ENCODE results near the gene CENPV.
"Not testable (repeated sequence)": the region's sequence is repeated elsewhere in the genome, so short reads cannot be mapped to it uniquely, and the experiment has no call there.

The CENPV gene

GRCh38 chr17:16353317-16354174 lies at the start of gene CENPV:
TSS of gene CENPV (minus strand) at chr17:16353469. CDS start at chr17:16353436, 33 bp downstream.
- peak within 1 kb of the TSS; percentile 59 for H3K4me3 ChIP-seq (ENCODE audit: low read depth, low read length)
- DNase-seq (ENCODE audit: low read depth): no peak
- peak; percentile 41; the same call in 1 of the 2 replicates for TF ChIP-seq CTCF (IDR thresholded peaks at IDR 0.05; ENCODE audit: control insufficient read depth, extremely low read depth, insufficient read depth)

- no peak for DNase-seq (ENCODE audit: low read depth)
Measured at GRCh38 chr17:16398270-16399267, 45.3 kb upstream of the CENPV start.

GRCh38 chr17:16396693-16397092 lies 43.4 kb upstream of the CENPV start:
- H3K4me3 ChIP-seq (ENCODE audit: low read depth, low read length); DNase-seq (ENCODE audit: low read depth): not testable (repeated sequence)

More at GRCh38 chr17:16398270-16399267, 45.3 kb upstream of the CENPV start:
- no peak overlapping the region for H3K4me3 ChIP-seq (ENCODE audit: low read depth, low read length)
- no peak for TF ChIP-seq CTCF (IDR thresholded peaks at IDR 0.05; ENCODE audit: control insufficient read depth, extremely low read depth, insufficient read depth)

GRCh38 chr17:16395887-16396286 lies 42.6 kb upstream of the CENPV start:
- H3K4me3 ChIP-seq (ENCODE audit: low read depth, low read length); DNase-seq (ENCODE audit: low read depth): not testable (repeated sequence)

GRCh38 chr17:16392491-16392890 lies 39.2 kb upstream of the CENPV start:
- H3K4me3 ChIP-seq (ENCODE audit: low read depth, low read length); DNase-seq (ENCODE audit: low read depth): not testable (repeated sequence)

- H3K4me3 ChIP-seq (ENCODE audit: low read depth, low read length): no peak overlapping the region
- no peak for DNase-seq (ENCODE audit: low read depth)
- no peak for TF ChIP-seq CTCF (IDR thresholded peaks at IDR 0.05; ENCODE audit: control insufficient read depth, extremely low read depth, insufficient read depth)
Measured at GRCh38 chr17:16391451-16391850, 38.2 kb upstream of the CENPV start.

- DNase-seq (ENCODE audit: low read depth); H3K4me3 ChIP-seq (ENCODE audit: low read depth, low read length): not testable (repeated sequence)
Measured at GRCh38 chr17:16386126-16386507, 32.8 kb upstream of the CENPV start.

- DNase-seq (ENCODE audit: low read depth): no peak
- H3K4me3 ChIP-seq (ENCODE audit: low read depth, low read length): no peak overlapping the region
- TF ChIP-seq CTCF (IDR thresholded peaks at IDR 0.05; ENCODE audit: control insufficient read depth, extremely low read depth, insufficient read depth): no peak
Measured at GRCh38 chr17:16384557-16384956, 31.3 kb upstream of the CENPV start.
